Bronchial epithelial cell (primary cell): ENCODE results near the gene PPL. TPM values are rescaled to one million over a fixed set of nuclear protein-coding genes. Genes with fewer than 3 reads are reported as not detected.
A peak's percentile ranks its signal among the peaks of the same experiment; 100 is the strongest.

Source experiments
- DNase-seq: peaks from one replicate; pipeline ENCODE4 v3.0.0-alpha.2; 2010; ENCODE audit warnings: low read depth
- FAIRE-seq: peaks from 2 replicates; lab custom pipeline; 2011; peaks lifted over from hg19 to GRCh38; lab: Jason Lieb, UNC
- H3K27me3 ChIP-seq: 2 replicates; pipeline ENCODE4 v1.5.1; 2011; ENCODE audit warnings: low read length; ENCODE audit not compliant: control insufficient read depth, insufficient read depth
- H3K36me3 ChIP-seq: 2 replicates; pipeline ENCODE4 v1.5.1; 2011; ENCODE audit warnings: low read length; ENCODE audit not compliant: control insufficient read depth, insufficient read depth
- H3K4me3 ChIP-seq: 2 replicates; pipeline ENCODE4 v1.5.1; 2011; ENCODE audit warnings: mild to moderate bottlenecking, low read depth, low read length, control low read depth
- total RNA-seq: library from RNA; depleted of rRNA; stranded (reverse); fragments of >200 nt; gene quantifications from 2 replicates; pipeline ENCODE4 v1.2.1, GENCODE V29; 2014
- TF ChIP-seq, protein P1 (sequence below): IDR thresholded peaks from 2 replicates; pipeline ENCODE4 v1.5.1; 2011; ENCODE audit warnings: mild to moderate bottlenecking, moderate library complexity, low read length, control low read depth, inconsistent platforms; ENCODE audit not compliant: insufficient read depth, severe bottlenecking

Gene PPL
- total RNA-seq, 1 donor from 2014 or later = 184 TPM

DNA sequence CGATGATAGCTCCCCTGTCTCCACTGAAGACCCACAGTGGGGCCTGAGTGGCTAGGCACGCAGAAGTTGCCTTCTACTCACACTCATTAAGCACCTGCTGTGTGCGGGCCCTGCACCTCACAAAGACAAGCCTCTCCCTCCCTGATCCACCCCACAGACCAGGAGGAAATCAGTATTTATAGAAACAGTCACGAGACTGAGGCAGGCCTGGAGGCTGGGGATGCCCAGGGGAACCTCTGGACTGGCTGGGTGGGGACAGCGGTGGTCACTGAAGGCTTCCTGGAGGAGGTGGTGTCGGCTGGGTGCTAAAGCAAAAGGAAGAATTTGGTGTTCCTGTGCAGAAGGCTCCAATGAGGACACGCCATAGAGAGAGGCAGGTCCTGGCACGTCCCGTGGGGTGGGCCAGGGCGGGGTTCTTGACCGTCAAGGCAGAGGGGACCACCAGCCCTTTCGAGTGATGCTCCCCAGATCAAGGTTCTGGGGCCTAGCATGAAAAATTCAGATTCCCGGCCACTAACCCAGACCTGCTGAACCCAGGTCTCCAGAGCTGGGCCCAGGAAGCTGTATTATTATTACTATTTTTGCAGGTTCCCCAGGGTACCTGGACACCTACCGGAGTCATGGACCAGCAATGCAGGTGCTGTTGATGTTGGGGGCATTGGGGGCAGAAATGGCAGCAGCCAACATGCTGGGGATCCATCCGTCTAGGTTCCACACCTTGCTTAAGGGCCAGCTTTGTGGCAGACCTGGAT, 23.0 kb downstream of the PPL start:
- Histone ChIP-seq H3K4me3 (no peak overlapping the region), H3K27me3 (no peaks in the 10 kb centered on the region), H3K36me3 (peaks cover 23% of the 10 kb centered on the region)
- FAIRE-seq (no peak), DNase-seq (no peak)
- TF ChIP-seq, protein P1, sequence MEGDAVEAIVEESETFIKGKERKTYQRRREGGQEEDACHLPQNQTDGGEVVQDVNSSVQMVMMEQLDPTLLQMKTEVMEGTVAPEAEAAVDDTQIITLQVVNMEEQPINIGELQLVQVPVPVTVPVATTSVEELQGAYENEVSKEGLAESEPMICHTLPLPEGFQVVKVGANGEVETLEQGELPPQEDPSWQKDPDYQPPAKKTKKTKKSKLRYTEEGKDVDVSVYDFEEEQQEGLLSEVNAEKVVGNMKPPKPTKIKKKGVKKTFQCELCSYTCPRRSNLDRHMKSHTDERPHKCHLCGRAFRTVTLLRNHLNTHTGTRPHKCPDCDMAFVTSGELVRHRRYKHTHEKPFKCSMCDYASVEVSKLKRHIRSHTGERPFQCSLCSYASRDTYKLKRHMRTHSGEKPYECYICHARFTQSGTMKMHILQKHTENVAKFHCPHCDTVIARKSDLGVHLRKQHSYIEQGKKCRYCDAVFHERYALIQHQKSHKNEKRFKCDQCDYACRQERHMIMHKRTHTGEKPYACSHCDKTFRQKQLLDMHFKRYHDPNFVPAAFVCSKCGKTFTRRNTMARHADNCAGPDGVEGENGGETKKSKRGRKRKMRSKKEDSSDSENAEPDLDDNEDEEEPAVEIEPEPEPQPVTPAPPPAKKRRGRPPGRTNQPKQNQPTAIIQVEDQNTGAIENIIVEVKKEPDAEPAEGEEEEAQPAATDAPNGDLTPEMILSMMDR = no peak

- peaks cover 23% of the 10 kb centered on the region for H3K36me3 ChIP-seq
- no peaks in the 10 kb centered on the region for H3K27me3 ChIP-seq
- no peak overlapping the region for H3K4me3 ChIP-seq
- DNase-seq (no peak), FAIRE-seq (no peak)
- TF ChIP-seq, protein P1 = no peak
Observed at GRCh38 chr16:4913130-4913773, 23.7 kb downstream of the PPL start.

- no peak overlapping the region for H3K4me3 ChIP-seq
Observed at GRCh38 chr16:4911970-4912386, 25.0 kb downstream of the PPL start.

DNA sequence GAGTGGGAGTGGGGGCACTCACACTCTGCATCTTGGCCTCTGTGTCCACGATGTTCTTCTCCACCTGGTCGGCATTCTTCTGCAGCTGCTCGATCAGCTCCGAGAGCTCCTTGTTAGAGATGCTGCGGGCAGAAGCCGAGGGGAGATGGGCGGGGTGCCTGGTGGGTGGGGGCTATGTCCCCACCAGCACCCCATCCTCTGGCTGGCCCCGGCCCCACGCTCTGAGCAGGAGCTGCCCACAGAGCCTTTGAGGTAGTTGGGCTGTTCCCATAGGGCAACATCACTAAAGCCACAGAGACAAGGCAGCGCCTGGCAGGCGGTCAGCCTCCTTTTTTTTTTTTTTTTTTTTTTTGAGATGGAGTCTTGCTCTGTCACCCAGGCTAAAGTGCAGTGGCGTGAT, 26.1 kb downstream of the PPL start:
- Histone ChIP-seq H3K27me3 (no peaks in the 10 kb centered on the region), H3K36me3 (peaks cover 25% of the 10 kb centered on the region), H3K4me3 (no peak overlapping the region)
- no peak for FAIRE-seq
- TF ChIP-seq, protein P1 = no peak
- DNase-seq = no peak

More at GRCh38 chr16:4911970-4912386, 25.0 kb downstream of the PPL start:
- Histone ChIP-seq H3K36me3 (peaks cover 23% of the 10 kb centered on the region), H3K27me3 (no peaks in the 10 kb centered on the region)
- DNase-seq (peak; percentile 26), FAIRE-seq (no peak)
- TF ChIP-seq, protein P1 = no peak

DNA sequence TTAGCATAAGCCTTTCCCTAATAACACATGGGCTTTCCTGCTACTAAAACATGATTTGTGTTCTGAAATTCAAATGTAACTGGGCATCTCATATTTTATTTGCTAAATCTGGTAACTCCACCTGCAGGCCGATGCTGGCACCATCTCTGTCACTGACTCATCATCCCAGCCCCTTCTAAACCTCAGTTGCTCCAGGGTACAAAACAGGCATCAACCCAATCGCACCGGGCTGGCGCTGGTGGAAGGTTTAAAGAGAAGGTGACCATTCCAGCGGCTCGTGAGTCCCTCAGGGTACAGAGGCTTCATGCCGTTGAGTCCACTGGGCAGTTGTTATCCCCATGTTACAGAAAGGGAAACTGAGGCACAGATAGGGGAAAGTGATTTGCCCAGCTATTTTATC, 27.1 kb downstream of the PPL start:
- DNase-seq (no peak), FAIRE-seq (no peak)
- TF ChIP-seq, protein P1 = no peak
- Histone ChIP-seq H3K4me3 (no peak overlapping the region), H3K36me3 (peaks cover 28% of the 10 kb centered on the region), H3K27me3 (no peaks in the 10 kb centered on the region)
